AG09309 (cell line): Measurements from ENCODE around the gene GADD45G.

Source experiments
- DNase-seq: peaks from one replicate; pipeline ENCODE4 v3.0.0-alpha.2; 2010; ENCODE audit warnings: low read depth
- H3K4me3 ChIP-seq: 2 replicates; pipeline ENCODE4 v1.5.1; 2011; ENCODE audit warnings: mild to moderate bottlenecking, low read depth, low read length, moderate library complexity; ENCODE audit not compliant: control insufficient read depth
- TF ChIP-seq, protein P1 (sequence below): IDR thresholded peaks from 2 replicates; pipeline ENCODE4 v1.5.1; 2011; ENCODE audit warnings: mild to moderate bottlenecking, low read depth, low read length, inconsistent platforms; ENCODE audit not compliant: insufficient read depth, control insufficient read depth; ENCODE audit errors: missing control alignments

GADD45G gene

GRCh38 chr9:89603767-89604665 lies 796 bp upstream of the GADD45G start:
- no peak overlapping the region; the same call in 1 of the 2 replicates for H3K4me3 ChIP-seq
- DNase-seq: no peak
- TF ChIP-seq, protein P1, sequence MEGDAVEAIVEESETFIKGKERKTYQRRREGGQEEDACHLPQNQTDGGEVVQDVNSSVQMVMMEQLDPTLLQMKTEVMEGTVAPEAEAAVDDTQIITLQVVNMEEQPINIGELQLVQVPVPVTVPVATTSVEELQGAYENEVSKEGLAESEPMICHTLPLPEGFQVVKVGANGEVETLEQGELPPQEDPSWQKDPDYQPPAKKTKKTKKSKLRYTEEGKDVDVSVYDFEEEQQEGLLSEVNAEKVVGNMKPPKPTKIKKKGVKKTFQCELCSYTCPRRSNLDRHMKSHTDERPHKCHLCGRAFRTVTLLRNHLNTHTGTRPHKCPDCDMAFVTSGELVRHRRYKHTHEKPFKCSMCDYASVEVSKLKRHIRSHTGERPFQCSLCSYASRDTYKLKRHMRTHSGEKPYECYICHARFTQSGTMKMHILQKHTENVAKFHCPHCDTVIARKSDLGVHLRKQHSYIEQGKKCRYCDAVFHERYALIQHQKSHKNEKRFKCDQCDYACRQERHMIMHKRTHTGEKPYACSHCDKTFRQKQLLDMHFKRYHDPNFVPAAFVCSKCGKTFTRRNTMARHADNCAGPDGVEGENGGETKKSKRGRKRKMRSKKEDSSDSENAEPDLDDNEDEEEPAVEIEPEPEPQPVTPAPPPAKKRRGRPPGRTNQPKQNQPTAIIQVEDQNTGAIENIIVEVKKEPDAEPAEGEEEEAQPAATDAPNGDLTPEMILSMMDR: peak; percentile 23

DNA sequence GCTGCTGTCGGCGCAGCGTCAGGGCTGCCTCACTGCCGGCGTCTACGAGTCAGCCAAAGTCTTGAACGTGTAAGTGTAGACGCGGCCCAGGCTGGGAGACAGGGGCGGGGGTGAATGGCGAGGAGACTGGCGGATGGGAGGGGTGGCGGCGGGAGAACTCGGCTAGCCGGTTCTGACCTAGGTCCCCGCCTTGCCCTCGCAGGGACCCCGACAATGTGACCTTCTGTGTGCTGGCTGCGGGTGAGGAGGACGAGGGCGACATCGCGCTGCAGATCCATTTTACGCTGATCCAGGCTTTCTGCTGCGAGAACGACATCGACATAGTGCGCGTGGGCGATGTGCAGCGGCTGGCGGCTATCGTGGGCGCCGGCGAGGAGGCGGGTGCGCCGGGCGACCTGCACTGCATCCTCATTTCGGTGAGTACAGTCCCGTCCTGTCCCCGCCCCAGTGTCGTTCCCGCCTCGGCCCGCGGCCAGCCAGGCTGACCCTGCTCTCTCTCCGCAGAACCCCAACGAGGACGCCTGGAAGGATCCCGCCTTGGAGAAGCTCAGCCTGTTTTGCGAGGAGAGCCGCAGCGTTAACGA lies 745 bp downstream of the GADD45G start:
- DNase-seq: no peak
- H3K4me3 ChIP-seq: peak overlapping the region; percentile 48
- TF ChIP-seq, protein P1: no peak

DNA sequence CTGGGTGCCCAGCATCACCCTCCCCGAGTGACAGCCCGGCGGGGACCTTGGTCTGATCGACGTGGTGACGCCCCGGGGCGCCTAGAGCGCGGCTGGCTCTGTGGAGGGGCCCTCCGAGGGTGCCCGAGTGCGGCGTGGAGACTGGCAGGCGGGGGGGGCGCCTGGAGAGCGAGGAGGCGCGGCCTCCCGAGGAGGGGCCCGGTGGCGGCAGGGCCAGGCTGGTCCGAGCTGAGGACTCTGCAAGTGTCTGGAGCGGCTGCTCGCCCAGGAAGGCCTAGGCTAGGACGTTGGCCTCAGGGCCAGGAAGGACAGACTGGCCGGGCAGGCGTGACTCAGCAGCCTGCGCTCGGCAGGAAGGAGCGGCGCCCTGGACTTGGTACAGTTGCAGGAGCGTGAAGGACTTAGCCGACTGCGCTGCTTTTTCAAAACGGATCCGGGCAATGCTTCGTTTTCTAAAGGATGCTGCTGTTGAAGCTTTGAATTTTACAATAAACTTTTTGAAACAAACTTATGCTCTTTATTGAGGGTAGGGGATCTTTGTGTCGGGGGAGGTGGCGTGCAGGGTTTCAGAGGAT lies 1.3 kb downstream of the GADD45G start:
- no peak overlapping the region; the same call in 1 of the 2 replicates for H3K4me3 ChIP-seq
- TF ChIP-seq, protein P1: no peak
- peak; percentile 20 for DNase-seq

DNA sequence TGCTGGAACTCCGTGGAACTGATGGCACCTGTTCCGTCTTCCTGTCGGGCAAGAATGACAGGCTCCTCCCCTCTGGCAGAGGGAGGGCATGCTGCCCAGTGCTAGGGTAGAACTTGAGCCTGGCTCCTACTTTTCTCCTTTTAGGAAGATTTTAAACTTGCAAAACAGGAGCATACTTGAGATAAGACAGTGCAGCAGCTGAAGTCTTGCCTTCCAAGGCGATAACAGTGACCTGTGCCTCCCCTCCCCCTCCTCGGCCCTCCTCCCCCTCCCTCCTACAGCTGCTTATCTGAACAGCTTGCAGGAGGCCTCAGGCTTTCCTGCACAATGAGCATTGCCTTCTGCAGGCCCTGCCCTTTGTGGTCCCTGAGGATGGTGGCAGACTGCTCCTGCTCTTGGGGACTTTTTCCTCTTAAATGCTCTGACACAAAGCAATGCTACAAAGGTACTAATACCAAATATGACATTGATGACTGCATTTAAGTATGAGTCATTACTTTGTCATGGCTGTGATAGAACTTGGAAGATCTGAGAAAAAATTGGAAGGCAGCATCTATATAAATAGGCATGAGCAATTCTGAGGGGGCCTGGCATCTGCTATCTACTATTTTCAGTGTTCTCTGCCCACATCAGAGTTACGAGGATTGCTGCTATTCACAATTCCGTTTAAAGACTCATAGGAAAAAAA lies 2.0 kb downstream of the GADD45G start:
- DNase-seq: no peak
- no peak overlapping the region for H3K4me3 ChIP-seq
- TF ChIP-seq, protein P1: no peak

DNA sequence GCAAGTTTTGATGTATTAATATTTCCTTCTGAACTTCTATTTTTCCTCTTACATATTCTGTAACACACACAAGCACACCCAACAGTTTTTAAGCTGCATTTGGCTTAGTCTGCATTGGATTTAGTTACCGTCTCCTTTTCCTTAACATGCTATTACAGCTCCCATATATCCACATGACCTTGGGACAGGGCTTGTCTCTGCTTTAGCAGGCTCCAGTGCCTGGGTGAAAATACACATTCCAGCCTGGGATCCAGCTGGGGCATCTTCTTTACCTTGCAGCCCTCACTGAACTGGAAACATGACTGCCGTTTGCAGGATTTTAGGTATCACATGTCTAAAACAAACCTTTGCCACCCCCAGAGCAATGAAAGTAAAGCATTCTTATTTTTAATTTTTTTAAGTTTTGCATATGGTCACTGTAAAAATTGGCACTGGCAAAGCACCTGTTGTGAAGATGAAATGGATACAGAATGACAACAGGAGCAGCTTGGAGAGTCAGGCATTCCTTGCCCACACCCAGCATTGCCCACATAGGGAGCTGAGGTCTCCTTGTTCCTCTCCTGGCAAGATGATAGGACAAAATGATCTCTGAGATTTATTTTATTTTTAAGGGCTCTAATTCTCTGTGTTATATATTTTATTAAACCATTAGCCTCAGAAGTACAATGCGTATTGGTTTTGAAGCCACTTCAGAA lies 4.0 kb downstream of the GADD45G start:
- DNase-seq: no peak
- no peak overlapping the region for H3K4me3 ChIP-seq
- TF ChIP-seq, protein P1: no peak
